ENCODE measurements around the gene UBAC1. TPM values are rescaled to one million over a fixed set of nuclear protein-coding genes. Genes with fewer than 3 reads are reported as not detected.

UBAC1 gene
- polyA plus RNA-seq, 1 donor from 2014 or later: 92.3 TPM

DNA sequence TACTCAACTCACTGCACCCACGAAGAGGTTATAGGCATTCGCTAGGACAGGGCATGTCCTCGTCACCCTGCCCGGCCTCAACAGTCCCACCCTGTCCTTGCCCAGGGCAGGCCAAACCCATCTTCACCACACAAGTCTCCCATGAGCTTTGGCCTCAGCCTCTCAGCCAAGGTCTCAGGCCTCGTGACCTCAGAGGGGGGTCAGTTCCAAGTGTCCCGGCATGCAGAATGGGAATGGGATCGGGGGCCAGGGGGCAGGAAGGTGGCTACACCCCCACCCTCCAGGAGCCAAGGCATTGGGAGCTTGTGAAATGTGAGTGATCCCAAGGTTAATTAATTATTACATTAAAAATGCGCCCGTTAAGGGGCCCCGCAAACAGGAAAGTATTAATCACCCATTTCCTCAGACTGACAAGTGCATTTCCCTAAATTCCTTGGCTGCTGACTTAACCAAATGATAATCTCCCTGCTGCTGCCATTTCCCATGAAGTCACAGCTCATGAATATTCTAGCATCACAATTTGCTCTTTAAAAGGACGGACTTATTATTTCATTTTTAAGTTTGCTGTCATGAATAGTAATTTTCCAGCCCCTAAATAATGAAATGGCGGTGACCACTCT lies 8.0 kb upstream of the UBAC1 start:
- H3K79me2 ChIP-seq (replicated peaks; ENCODE audit: insufficient read depth, low read length): no peaks in the 10 kb centered on the region
- H3K27me3 ChIP-seq (ENCODE audit: insufficient read depth, low read depth, low read length): no peaks in the 10 kb centered on the region
- H4K20me1 ChIP-seq (ENCODE audit: insufficient read depth): no peaks in the 10 kb centered on the region
- H3K9me2 ChIP-seq (ENCODE audit: insufficient read depth, low read length): no peaks in the 10 kb centered on the region
- H3K4me2 ChIP-seq (ENCODE audit: low read length): no peak overlapping the region
- no peak overlapping the region for H3K9ac ChIP-seq (ENCODE audit: low read length)
- H3K27ac ChIP-seq (ENCODE audit: low read length): no peak overlapping the region
- H3F3A ChIP-seq (ENCODE audit: insufficient read depth, low read length, poor library complexity, severe bottlenecking): no peaks in the 10 kb centered on the region
- H3K4me3 ChIP-seq (ENCODE audit: low read length): no peak overlapping the region
- no peaks in the 10 kb centered on the region for H3K9me3 ChIP-seq (ENCODE audit: low read length)
- TF ChIP-seq TAF1 (IDR thresholded peaks at IDR 0.05; ENCODE audit: low read depth): no peak
- TF ChIP-seq EZH2 (IDR thresholded peaks at IDR 0.05; ENCODE audit: borderline replicate concordance, insufficient read depth, low read length, poor library complexity, severe bottlenecking): no peak
- TF ChIP-seq MXI1 (conservative IDR thresholded peaks at IDR 0.05; ENCODE audit: poor library complexity, severe bottlenecking): no peak
- TF ChIP-seq, protein P1, sequence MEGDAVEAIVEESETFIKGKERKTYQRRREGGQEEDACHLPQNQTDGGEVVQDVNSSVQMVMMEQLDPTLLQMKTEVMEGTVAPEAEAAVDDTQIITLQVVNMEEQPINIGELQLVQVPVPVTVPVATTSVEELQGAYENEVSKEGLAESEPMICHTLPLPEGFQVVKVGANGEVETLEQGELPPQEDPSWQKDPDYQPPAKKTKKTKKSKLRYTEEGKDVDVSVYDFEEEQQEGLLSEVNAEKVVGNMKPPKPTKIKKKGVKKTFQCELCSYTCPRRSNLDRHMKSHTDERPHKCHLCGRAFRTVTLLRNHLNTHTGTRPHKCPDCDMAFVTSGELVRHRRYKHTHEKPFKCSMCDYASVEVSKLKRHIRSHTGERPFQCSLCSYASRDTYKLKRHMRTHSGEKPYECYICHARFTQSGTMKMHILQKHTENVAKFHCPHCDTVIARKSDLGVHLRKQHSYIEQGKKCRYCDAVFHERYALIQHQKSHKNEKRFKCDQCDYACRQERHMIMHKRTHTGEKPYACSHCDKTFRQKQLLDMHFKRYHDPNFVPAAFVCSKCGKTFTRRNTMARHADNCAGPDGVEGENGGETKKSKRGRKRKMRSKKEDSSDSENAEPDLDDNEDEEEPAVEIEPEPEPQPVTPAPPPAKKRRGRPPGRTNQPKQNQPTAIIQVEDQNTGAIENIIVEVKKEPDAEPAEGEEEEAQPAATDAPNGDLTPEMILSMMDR (IDR thresholded peaks at IDR 0.05; ENCODE audit: poor library complexity, severe bottlenecking): no peak
- no peak for TF ChIP-seq SMC3 (conservative IDR thresholded peaks at IDR 0.05; ENCODE audit: poor library complexity)
- TF ChIP-seq, protein P2, sequence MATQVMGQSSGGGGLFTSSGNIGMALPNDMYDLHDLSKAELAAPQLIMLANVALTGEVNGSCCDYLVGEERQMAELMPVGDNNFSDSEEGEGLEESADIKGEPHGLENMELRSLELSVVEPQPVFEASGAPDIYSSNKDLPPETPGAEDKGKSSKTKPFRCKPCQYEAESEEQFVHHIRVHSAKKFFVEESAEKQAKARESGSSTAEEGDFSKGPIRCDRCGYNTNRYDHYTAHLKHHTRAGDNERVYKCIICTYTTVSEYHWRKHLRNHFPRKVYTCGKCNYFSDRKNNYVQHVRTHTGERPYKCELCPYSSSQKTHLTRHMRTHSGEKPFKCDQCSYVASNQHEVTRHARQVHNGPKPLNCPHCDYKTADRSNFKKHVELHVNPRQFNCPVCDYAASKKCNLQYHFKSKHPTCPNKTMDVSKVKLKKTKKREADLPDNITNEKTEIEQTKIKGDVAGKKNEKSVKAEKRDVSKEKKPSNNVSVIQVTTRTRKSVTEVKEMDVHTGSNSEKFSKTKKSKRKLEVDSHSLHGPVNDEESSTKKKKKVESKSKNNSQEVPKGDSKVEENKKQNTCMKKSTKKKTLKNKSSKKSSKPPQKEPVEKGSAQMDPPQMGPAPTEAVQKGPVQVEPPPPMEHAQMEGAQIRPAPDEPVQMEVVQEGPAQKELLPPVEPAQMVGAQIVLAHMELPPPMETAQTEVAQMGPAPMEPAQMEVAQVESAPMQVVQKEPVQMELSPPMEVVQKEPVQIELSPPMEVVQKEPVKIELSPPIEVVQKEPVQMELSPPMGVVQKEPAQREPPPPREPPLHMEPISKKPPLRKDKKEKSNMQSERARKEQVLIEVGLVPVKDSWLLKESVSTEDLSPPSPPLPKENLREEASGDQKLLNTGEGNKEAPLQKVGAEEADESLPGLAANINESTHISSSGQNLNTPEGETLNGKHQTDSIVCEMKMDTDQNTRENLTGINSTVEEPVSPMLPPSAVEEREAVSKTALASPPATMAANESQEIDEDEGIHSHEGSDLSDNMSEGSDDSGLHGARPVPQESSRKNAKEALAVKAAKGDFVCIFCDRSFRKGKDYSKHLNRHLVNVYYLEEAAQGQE (IDR thresholded peaks at IDR 0.05; ENCODE audit: borderline replicate concordance): no peak
- TF ChIP-seq POLR2AphosphoS5 (IDR thresholded peaks at IDR 0.05): no peak
- TF ChIP-seq EP300 (conservative IDR thresholded peaks at IDR 0.05; ENCODE audit: poor library complexity, severe bottlenecking): no peak
- no peak for TF ChIP-seq RAD21 (conservative IDR thresholded peaks at IDR 0.05)
- no peaks in the 10 kb centered on the region for H3K36me3 ChIP-seq (ENCODE audit: insufficient read depth, low read length)
- H2AFZ ChIP-seq (ENCODE audit: low read depth, low read length): no peak overlapping the region

DNA sequence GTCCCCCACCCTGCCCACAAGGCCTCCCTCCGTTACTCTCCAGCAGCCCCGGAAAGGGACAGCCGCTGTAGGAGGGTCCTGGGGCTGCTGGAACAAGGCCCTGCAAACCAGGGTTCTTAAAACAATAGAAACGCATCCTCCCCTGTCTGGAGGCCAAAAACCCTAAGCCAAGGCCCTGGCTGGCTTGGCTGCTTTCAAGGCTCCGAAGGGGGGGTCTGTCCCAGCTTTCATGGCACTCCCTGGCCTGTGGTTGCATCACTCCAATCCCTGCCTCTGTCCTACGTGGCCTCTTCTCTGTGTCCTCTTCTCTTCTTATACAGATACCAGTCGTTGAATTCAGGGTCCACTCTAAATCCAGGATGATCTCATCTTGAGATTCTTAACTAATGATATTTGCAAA lies 7.4 kb upstream of the UBAC1 start:
- Histone ChIP-seq H4K20me1 (ENCODE audit: insufficient read depth) (no peaks in the 10 kb centered on the region), H3K9me2 (ENCODE audit: insufficient read depth, low read length) (no peaks in the 10 kb centered on the region), H3K27ac (ENCODE audit: low read length) (no peak overlapping the region), H3K27me3 (ENCODE audit: insufficient read depth, low read depth, low read length) (no peaks in the 10 kb centered on the region), H3K4me3 (ENCODE audit: low read length) (no peak overlapping the region), H3K79me2 (replicated peaks; ENCODE audit: insufficient read depth, low read length) (no peaks in the 10 kb centered on the region), H3K9ac (ENCODE audit: low read length) (no peak overlapping the region), H3K9me3 (ENCODE audit: low read length) (no peaks in the 10 kb centered on the region), H3K4me2 (ENCODE audit: low read length) (no peak overlapping the region), H2AFZ (ENCODE audit: low read depth, low read length) (no peak overlapping the region), H3F3A (ENCODE audit: insufficient read depth, low read length, poor library complexity, severe bottlenecking) (no peaks in the 10 kb centered on the region), H3K36me3 (ENCODE audit: insufficient read depth, low read length) (no peaks in the 10 kb centered on the region)
- TF ChIP-seq, protein P2 (IDR thresholded peaks at IDR 0.05; ENCODE audit: borderline replicate concordance): no peak
- no peak for TF ChIP-seq POLR2AphosphoS5 (IDR thresholded peaks at IDR 0.05)
- no peak for TF ChIP-seq EP300 (conservative IDR thresholded peaks at IDR 0.05; ENCODE audit: poor library complexity, severe bottlenecking)
- no peak for TF ChIP-seq MXI1 (conservative IDR thresholded peaks at IDR 0.05; ENCODE audit: poor library complexity, severe bottlenecking)
- no peak for TF ChIP-seq TAF1 (IDR thresholded peaks at IDR 0.05; ENCODE audit: low read depth)
- TF ChIP-seq RAD21 (conservative IDR thresholded peaks at IDR 0.05): no peak
- TF ChIP-seq, protein P1 (IDR thresholded peaks at IDR 0.05; ENCODE audit: poor library complexity, severe bottlenecking): no peak
- no peak for TF ChIP-seq EZH2 (IDR thresholded peaks at IDR 0.05; ENCODE audit: borderline replicate concordance, insufficient read depth, low read length, poor library complexity, severe bottlenecking)
- no peak for TF ChIP-seq SMC3 (conservative IDR thresholded peaks at IDR 0.05; ENCODE audit: poor library complexity)
